ENCODE measurements around the gene SRP54.
"Not testable (repeated sequence)": the region's sequence is repeated elsewhere in the genome, so short reads cannot be mapped to it uniquely, and the experiment has no call there.

The SRP54 gene

GRCh38 chr14:35050652-35051051 lies 67.9 kb downstream of the SRP54 start:
- DNase-seq, result no peak

DNA sequence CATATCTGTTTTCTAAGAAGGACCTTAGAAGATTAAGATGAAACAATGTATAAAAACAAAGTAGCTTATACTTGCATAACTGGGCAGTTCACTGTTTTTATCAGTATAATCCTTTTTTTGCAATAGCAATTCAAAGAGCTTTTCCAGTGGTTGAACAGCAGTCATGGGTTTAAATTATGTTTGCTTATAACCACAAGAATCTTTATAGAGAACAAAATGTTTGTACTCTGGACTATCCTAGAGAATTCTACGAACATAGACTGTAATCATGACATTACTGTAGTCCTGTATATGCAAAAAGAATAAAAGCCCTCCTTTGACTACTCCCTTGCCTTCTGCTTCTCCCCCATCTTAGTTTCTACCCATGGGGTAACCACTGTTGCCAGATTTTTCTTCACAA lies 69.0 kb downstream of the SRP54 start:
- no peak for DNase-seq

GRCh38 chr14:35052637-35053036 lies 69.8 kb downstream of the SRP54 start:
- DNase-seq, result no peak

DNA sequence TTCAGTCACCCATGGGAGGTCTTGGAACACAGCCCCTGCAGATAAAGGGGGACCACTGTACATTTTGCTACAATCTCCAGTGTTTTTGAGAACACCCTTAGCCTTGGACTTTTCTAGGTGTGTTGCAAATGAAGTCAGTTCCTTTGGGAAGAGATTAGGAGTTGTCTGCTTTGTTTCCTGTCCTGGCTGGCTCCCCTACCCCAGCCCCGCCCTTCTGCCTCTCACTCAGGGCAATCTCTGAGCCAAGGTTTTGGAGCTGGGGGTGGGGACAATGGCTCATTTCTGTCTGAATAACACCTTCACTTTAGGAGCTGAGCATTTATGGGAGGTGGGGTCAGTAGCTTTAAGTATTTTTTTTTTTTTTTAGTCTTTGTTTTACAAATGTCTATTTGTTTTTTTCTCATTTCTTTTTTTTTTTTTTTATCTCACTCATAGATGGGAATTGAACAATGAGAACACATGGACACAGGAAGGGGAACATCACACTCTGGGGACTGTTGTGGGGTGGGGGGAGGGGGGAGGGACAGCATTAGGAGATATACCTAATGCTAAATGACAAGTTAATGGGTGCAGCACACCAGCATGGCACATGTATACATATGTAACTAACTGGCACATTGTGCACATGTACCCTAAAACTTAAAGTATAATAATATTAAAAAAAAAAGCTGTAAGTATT lies 78.5 kb downstream of the SRP54 start:
- not testable (repeated sequence) for DNase-seq

- DNase-seq, result not testable (repeated sequence)
Observed at GRCh38 chr14:35065731-35066130, 82.9 kb downstream of the SRP54 start.

- DNase-seq, result no peak
Observed at GRCh38 chr14:35068238-35069012, 85.6 kb downstream of the SRP54 start.

DNA sequence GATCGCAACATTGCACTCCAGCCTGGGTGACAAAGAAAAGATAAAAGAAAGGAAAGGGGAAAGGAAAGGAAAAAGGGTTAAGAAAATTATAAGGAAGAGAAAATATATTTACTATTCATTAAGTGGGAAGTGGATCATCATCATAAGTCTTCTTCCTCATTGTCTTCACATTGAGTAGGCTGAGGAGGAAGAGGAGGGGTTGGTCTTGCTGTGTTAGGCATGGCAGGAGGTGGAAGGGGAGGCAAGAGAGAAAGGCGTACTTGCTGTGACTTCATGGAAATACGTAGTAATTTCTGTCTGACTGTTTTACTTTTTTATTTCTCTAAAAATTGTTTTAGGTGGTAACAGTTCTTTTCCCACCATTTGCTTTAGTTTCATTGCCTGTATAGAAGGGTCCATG lies 89.4 kb downstream of the SRP54 start:
- no peak for DNase-seq

DNA sequence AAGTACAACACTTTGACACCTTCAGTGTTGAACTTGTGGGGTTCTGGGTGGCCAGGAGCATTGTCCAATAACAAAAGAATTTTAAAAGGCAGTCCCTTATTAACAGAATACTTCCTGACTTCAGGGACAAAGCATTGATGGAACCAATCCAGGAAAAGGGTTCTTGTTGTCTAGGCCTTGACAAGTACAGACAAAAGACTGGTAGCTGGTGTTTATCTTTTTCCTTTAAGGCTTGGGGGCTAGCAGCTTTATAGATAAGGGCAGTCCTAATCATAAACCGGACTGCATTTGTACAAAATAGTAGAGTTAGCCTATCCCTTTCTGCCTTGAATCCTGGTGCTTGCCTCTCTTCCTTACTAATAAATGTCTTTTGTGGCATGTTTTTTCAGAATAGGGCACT lies 90.7 kb downstream of the SRP54 start:
- no peak for DNase-seq

DNA sequence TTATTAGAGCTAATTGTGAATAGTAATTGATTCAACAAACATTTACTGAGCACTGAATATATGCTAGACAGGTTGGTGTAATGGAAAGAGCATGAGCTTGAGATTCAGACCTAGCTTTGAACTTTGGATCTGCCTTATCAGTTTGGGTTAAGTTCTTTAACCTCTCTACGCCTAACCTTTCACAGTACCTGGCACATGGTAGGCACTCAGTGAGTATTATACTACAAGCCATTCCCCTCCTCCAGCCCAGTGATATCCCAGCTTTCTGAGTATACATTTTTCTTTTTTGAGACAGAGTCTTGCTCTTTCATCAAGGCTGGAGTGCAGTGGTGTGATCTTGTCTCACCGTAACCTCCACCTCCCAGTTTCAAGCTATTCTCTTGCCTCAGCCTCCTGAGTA lies 95.3 kb downstream of the SRP54 start:
- no peak for DNase-seq

Data from SIG-M5 (cell line).